Left kidney (tissue), 2 donors: ENCODE data around the gene ENKUR. TPM values are rescaled to one million over a fixed set of nuclear protein-coding genes. Genes with fewer than 3 reads are reported as not detected.
"Not testable (repeated sequence)": the region's sequence is repeated elsewhere in the genome, so short reads cannot be mapped to it uniquely, and the experiment has no call there.

Experiments used
- DNase-seq: peaks from one replicate; pipeline ENCODE4 v3.0.0-alpha.2; 2013
- polyA plus RNA-seq: library from polyadenylated mRNA; unstranded; fragments of 120-200 nt; gene quantifications from one replicate; pipeline ENCODE4 v1.2.1, GENCODE V29; 2013; ENCODE audit not compliant: insufficient read length

Gene ENKUR
- polyA plus RNA-seq, 1 donor: 4.1 TPM

DNA sequence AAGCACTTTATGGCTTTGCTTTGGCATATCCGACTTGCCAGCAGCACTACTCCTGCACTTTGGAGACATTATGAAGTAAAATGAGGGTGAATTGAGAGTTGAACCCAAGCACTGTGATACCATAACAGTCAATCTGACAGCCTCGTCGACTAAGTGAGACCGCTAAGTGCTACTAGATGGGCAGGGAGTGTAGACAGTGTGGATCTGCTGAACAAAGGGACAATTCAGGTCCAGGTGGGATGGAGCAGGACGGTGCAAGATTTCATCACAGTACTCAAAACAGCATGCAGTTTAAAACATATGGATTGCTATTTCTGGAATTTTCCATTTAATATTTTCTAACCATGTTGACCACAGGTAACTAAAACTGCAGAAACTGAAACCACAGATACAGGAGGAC lies 42.8 kb downstream of the ENKUR start:
- no peak for DNase-seq

DNA sequence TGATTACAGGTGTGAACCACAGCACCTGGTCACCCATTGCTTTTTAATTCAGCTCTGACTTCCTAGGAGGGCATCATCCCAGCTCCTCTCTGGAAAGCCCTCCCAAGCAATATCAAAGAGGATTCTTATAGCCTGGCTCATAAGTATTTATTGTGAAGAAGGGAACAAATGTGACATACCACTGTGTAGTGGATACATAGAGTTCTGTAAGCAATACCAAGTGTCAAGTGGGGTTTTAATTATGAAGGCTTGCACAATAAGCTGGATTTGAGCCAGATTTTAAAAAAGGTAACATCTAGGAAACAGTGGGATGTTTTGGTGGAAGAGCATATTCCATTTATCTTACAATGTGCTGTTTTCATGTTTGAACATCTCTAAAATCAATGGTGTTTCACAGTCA lies 44.6 kb downstream of the ENKUR start:
- DNase-seq: no peak

DNA sequence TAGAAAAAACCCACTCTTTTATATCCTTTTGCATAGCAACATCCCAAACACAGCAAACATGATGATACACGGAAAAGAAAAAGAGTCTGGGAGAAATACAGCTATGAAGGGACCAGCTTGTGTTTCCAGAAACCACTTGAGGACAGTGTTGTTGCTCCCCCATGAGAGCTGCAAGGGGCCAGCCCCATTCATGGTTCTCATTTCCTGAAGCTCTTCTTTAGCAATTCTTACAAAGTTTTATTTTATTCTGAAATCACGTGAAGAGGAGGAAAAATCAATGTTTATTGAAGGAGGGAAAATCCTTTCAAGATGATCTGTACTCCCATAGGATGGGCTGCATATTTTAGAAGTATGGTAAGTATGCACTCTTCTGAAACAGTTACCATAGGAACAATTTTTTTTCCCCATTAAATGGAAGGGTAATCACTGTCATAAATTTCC lies 46.1 kb downstream of the ENKUR start:
- DNase-seq: no peak

DNA sequence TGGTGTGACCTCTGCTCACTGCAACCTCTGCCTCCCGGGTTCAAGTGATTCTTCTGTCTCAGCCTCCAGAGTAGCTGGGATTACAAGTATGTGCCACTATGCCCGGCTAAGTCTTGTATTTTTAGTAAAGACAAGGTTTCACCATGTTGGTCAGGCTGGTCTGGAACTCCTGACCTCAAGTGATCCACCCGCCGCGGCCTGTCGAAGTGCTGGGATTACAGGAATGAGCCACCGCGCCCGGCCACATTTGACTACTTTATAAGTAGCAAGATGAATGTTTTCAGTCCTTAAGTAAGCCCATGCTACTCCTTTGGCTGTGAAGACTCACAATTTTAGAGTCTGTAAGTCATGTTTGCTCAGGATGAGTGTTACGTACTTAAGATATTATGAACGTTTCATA lies 47.0 kb downstream of the ENKUR start:
- DNase-seq: not testable (repeated sequence)

- no peak for DNase-seq
Observed at GRCh38 chr10:24968349-24968748, 47.6 kb downstream of the ENKUR start.

DNA sequence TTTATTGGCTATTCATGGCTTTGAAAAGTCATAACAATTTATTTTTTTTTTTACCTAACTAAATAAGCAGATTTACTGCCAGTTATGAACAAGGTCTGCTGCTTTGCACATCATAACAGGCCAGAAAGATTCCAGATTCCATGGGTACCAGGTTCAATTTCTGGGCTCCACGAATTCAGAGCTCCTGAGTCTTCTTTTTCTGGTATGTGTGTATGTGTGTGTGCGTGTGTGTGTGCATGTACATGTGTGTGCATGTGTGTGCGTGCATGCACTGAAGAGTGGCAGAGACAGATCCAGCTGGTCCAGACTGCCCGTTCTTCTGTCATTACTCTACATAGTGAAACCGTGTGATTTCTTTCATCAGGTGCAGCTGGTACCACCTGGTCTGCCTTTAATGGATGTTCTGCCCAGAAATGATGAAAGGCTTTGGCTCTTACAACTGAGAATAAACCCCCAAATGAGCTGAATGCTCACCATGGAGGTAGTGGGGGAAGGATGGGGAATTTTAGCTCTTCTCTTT lies 48.9 kb downstream of the ENKUR start:
- DNase-seq: no peak

GRCh38 chr10:24965051-24965450 lies 50.9 kb downstream of the ENKUR start:
- DNase-seq: no peak

DNA sequence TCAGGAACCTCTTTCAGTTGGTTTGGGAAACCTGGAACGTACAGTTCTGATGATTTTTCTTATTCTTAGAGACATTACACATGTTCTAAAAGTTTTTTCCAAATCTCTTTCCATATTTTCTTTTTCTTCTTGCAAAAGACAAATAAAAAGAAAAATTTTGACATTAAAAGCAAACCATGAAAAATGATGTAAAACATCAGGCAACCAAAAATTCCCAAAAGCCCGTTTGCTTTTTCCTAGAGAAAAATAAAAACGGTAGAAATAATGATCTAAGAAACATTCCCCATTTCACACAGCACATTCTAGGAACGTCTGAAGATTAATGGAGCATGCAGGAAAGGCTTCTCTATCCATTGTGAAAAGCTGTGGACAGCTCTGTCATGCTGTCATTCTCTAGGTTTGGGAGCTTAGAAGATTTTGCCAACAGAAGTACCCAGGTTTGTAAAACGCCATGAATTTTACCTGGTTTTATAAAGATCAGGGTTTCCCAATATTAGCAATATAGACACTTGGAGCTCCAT lies 52.4 kb downstream of the ENKUR start:
- no peak for DNase-seq

- DNase-seq: no peak
Observed at GRCh38 chr10:24962995-24963394, 53.0 kb downstream of the ENKUR start.

DNA sequence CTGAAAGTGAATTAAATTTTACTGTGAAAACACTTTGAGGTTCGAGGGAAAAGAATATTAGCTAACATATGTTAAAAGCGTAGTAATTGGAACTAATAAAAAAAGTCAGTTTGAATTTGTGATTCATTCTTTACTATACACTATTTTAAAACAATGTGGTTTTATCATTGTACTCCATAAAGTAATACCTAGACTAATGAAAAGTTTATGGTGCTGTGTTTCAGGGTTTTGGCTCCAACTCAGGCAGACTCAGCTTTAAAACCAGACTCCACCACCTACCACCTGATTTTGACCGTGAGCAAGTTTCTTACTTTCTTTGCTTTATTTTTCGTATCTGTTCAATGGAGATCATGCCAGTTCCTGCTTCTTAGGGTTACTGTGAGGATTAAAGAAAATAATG lies 54.4 kb downstream of the ENKUR start:
- DNase-seq: no peak

DNA sequence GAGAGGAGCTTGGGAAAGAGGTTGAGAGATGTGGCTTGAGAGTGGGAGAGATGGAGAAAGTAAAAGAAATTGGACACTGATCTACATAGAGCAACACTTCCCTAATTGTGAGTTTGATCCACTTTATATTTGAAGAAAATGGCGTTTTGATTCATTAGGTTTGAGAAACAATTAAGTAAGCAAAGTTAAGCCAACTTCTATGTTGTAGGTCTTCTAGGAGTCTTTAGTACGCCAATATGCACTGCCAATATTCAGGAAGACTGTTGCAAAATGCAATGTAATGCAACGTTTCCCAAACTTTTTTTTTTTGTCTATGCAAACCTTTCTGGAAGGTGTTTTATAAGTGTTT lies 56.6 kb downstream of the ENKUR start:
- no peak for DNase-seq

- peak; percentile 86 for DNase-seq
Observed at GRCh38 chr10:24958721-24959381, 57.1 kb downstream of the ENKUR start.

GRCh38 chr10:24958091-24958720 lies 57.8 kb downstream of the ENKUR start:
- DNase-seq: no peak

DNA sequence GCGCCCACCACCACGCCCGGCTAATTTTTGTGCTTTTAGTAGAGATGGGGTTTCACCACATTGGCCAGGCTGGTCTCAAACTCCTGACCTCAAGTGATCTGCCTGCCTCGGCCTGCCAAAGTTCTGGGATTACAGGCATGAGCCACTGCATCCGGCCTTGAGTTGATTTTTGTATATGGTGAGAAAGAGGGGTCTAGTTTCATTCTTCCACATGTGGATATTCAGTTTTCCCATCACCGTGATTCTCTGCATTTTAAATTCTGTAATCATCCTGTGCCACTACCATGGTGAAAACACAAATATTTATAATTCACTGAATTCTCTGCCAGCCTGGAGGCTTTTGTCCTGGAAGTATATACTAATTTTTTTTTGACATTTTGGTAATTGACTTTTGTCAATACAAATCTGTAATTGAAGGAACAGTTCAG lies 58.3 kb downstream of the ENKUR start:
- not testable (repeated sequence) for DNase-seq

DNA sequence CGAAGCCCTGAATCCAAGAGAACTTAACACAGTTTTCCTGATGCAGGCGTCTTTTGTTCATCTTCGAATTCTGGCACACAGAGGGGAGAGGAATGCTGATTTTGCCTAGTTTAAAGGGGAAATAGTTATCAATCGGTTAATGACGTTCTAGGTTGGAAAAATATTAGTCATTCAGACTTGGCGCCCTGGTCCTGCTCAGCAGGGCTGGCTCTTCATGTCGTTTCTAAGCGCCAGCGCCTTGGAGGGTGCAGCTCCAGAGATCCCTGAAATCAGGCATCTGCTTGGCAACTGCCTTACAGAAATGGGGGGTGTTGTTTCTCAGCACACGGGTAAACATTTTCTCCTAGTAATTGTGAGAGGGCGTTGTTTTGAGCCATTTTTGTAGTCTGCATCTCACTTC lies 62.3 kb downstream of the ENKUR start:
- DNase-seq: no peak

DNA sequence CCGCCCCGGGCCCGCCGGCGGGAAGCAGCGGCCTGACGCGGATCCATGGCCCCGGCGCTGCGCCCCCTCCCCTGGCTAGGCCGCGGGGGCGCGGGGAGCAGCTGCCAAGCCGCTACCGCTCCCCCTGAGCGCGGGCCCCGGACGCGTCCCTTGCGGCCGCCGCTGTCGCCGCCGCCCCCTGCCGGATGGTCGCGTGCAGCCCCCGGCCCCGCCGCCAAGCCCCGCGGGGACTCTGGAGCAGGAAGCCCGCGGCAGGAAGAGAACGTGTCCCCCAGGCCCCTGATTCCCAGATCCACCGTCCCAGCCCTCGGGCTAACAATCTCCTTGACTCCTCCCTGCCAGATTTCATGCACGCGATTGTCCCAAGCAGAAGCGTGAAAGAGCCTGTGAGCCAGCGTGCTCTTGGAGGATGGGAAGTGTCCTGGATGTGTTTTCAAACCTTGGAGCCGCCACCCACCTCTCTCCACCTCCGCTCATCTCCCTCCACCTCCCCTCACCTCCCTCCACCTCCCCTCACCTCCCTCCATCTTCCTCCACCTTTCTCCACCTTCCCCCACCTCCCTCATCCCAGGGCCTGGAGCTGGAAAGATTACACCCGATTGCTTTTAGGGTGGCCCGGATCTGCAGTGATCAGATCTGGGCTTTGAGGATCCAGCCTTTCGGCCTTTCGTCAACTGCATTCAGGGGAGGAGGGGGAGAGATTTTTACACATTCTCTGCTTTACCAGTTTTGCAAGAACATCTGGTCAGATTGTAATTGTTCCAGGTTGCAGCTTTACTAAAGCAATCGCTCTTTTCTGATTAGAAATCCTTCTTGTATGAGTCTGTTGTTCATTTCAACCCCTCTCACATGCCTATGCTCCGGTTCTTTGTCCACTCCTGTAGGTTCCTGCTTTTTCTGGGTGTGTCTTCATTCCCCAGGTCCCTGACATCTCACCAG lies 63.0 kb downstream of the ENKUR start:
- no peak for DNase-seq

DNA sequence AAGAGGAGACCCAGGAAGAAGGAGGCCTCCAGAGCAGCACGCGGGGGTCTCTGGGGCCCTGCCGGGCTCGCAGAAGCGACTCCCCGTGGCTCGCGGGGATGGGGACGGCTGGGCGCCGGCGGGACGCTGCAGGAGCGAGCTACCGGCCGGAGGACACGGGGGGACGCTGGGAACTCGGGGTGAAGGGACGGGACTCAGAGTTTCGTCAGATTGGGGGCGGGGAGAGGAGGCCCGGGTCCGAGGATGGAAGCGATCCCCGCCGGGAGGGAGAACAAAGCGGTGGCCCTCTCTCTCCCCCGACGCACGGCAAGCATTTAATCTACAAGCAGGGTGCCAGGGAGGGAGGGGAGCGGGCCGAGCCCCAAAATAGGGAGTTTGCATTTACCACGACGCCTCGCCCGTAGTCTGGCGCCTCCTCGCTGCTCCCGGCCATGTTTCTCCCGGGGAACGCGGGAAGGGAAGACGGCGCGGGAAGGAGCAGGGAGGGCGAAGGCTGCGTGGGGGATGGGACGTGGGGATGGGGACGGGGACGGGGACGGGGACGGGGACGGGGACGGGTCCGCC lies 63.7 kb downstream of the ENKUR start, which contains the start of gene PRTFDC1:
PRTFDC1 (minus strand) TSS at position 464 of the 564 bp plus-strand sequence; CDS start at position 433, 31 bp downstream.
- DNase-seq: no peak

DNA sequence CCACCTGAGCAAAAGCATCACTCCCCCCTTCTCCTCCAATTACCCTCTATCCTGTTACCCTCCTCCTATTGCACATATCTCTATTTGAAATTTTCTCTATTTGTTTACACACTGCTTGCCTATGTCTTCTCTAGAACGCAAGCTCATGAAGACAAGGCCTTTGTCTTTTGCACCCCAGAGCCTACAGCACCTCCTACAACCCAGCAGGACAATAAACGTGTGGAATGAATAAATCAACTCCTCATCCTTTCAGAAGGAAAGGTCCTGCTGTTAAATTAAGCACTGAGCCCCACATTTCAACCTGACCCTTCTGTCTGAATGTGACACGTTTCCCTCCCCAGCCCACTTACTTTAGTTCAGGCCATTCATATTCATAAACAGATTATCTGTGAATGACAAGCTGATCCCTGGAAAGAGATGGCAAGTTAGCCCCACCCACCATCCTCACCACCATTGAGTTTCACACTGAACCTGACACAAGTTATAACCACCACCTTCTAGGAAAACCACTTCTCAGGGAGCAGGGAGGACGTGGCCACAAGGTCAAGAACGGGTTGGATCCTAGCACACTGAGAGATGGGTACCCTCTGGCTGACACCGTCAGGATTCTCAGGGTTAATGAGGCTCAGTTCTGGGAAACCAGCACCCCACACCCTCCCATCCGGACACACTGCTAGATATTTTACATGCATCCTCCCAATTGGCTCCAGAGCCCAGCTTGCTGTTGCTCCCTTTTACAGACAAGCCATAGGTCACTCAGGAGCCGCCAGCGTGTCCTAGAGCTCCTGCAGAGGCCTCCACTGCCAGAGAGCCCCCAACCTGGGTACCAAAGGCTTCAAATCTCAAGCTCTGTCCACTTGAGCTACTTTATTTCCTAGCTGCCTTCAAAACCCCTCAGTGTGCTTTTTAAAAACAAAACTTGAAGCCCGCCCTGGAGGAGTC lies 64.5 kb downstream of the ENKUR start:
- DNase-seq: no peak

DNA sequence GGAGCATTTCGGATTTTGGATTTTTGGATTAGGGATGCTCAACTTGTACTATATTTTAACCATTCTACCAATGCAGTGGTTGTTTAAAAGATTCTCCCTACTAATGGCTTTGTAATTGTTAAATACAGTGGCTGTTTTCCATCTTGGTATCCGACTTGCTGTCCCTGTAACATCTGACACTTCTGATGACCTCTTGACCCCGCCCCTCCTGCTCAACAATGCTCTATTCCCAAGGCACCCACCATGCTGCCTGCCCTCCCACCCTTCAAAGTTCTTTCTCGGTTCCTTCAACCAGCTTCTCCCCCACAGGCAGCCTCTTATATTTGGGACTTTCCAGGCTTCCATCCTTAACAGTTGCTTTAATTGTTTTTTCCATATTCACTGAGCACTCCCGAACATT lies 65.5 kb downstream of the ENKUR start:
- DNase-seq: no peak

DNA sequence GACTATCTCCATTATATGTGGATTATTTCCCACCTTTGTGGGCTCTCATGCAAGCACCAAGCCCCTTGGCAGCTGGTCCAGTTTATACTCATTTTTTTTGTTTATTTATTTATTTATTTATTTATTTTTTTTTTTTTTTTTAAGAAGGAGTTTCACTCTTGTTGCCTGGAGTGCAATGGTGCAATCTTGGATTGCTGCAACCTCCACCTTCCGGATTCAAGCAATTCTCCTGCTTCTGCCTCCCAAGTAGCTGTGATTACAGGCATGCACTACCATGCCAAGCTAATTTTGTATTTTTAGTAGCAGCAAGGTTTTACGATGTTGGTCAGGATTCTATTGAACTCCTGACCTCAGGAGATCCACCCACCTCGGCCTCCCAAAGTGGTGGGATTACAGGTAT lies 66.3 kb downstream of the ENKUR start:
- no peak for DNase-seq
